Measurements from ENCODE around the gene PRKCQ.

The PRKCQ gene

GRCh38 chr10:6431861-6432260 lies 148.2 kb downstream of the PRKCQ start:
- no peak for DNase-seq

GRCh38 chr10:6431186-6431585 lies 148.9 kb downstream of the PRKCQ start:
- DNase-seq, result no peak

- DNase-seq, result no peak
Observed at GRCh38 chr10:6430423-6430980, 149.6 kb downstream of the PRKCQ start.

- DNase-seq, result no peak
Observed at GRCh38 chr10:6427357-6427959, 152.6 kb downstream of the PRKCQ start.

- no peak for DNase-seq
Observed at GRCh38 chr10:6426317-6426716, 153.8 kb downstream of the PRKCQ start.

- no peak for DNase-seq
Observed at GRCh38 chr10:6423413-6424170, 156.5 kb downstream of the PRKCQ start.

GRCh38 chr10:6423004-6423403 lies 157.1 kb downstream of the PRKCQ start:
- DNase-seq, result no peak

GRCh38 chr10:6418613-6419216 lies 161.4 kb downstream of the PRKCQ start:
- no peak for DNase-seq

- no peak for DNase-seq
Observed at GRCh38 chr10:6418167-6418566, 161.9 kb downstream of the PRKCQ start.

- peak; percentile 79 for DNase-seq
Observed at GRCh38 chr10:6416892-6417512, 163.1 kb downstream of the PRKCQ start.

- no peak for DNase-seq
Observed at GRCh38 chr10:6411436-6411835, 168.6 kb downstream of the PRKCQ start.

- DNase-seq, result no peak
Observed at GRCh38 chr10:6410830-6411229, 169.2 kb downstream of the PRKCQ start.

- DNase-seq, result no peak
Observed at GRCh38 chr10:6409971-6410643, 170.0 kb downstream of the PRKCQ start.

GRCh38 chr10:6408799-6409198 lies 171.3 kb downstream of the PRKCQ start:
- DNase-seq, result no peak

GRCh38 chr10:6407034-6407721 lies 172.9 kb downstream of the PRKCQ start:
- no peak for DNase-seq

- DNase-seq, result peak; percentile 48
Observed at GRCh38 chr10:6406220-6407033, 173.6 kb downstream of the PRKCQ start.

- no peak for DNase-seq
Observed at GRCh38 chr10:6405713-6406112, 174.4 kb downstream of the PRKCQ start.

GRCh38 chr10:6404127-6405072 lies 175.7 kb downstream of the PRKCQ start:
- no peak for DNase-seq

- no peak for DNase-seq
Observed at GRCh38 chr10:6402960-6403359, 177.1 kb downstream of the PRKCQ start.

GRCh38 chr10:6402349-6402709 lies 177.7 kb downstream of the PRKCQ start:
- DNase-seq, result no peak
